Thyroid gland (tissue), 4 donors: ENCODE results near the gene KCNH4. TPM values are rescaled to one million over a fixed set of nuclear protein-coding genes. Genes with fewer than 3 reads are reported as not detected.

Experiments used
- DNase-seq, 2 donors: peaks; one replicate each; pipeline ENCODE4 v3.0.0-alpha.2; 2019
- H3K27ac ChIP-seq, 3 donors: fragments of 200-600 bp; sonication (generic); 1 replicate in 2 of 3; 2 replicates in 1 of 3; pipeline ENCODE4 v1.5.1; 2016 to 2019; ENCODE audit warnings: mild to moderate bottlenecking in 1 of 3, moderate library complexity in 1 of 3
- H3K27me3 ChIP-seq: fragments of 200-600 bp; sonication (generic); one replicate; pipeline ENCODE4 v1.5.1; 2019
- H3K36me3 ChIP-seq, 2 donors: fragments of 200-600 bp; sonication (generic); one replicate each; pipeline ENCODE4 v1.5.1; 2016 to 2019
- H3K4me1 ChIP-seq, 2 donors: fragments of 200-600 bp; sonication (generic); one replicate each; pipeline ENCODE4 v1.5.1; 2017 to 2019
- H3K4me3 ChIP-seq, 3 donors: fragments of 200-600 bp; sonication (generic); replicated peaks in 1 of 3; 1 replicate in 2 of 3; 2 replicates in 1 of 3; pipeline ENCODE4 v1.5.1; 2016; ENCODE audit warnings: mild to moderate bottlenecking in 1 of 3
- H3K9me3 ChIP-seq: fragments of 200-600 bp; sonication (generic); one replicate; pipeline ENCODE4 v1.5.1; 2017
- POLR2A ChIP-seq, 2 donors: fragments of 450-650 bp; IDR thresholded peaks; one replicate each; pipeline ENCODE4 v1.6.1; 2017; ENCODE audit warnings: antibody characterized with exemption in 2 of 2, mild to moderate bottlenecking in 2 of 2, moderate library complexity in 1 of 2
- WGBS, 2 donors: methylation state at CpG; one replicate each; pipeline ENCODE4 v1.1.5; 2017; 5-methylcytosine and 5-hydroxymethylcytosine counted together
- intact Hi-C: fragments of 100-400 bp; cut with DNase I; formaldehyde crosslinking; loops from one replicate; pipeline ENCODE4 v1.15.1; 2023
- total RNA-seq, 4 donors: library from RNA; depleted of rRNA; stranded (reverse); fragments of >200 nt; gene quantifications; one replicate each; pipeline ENCODE4 v1.2.3, GENCODE V29; 2016
- TF ChIP-seq, protein P1 (sequence below), 6 experiments: fragments of 200-600 bp in 3 of 6; fragments of 450-650 bp in 3 of 6; sonication (generic) in 3 of 6; IDR thresholded peaks; one replicate each; pipeline ENCODE4 v1.5.1; 2016 to 2019; ENCODE audit warnings: antibody characterized with exemption in 6 of 6, mild to moderate bottlenecking in 2 of 6, inconsistent platforms in 1 of 6, moderate library complexity in 1 of 6

Gene KCNH4
- total RNA-seq, 4 donors from 2014 or later: not detected

DNA sequence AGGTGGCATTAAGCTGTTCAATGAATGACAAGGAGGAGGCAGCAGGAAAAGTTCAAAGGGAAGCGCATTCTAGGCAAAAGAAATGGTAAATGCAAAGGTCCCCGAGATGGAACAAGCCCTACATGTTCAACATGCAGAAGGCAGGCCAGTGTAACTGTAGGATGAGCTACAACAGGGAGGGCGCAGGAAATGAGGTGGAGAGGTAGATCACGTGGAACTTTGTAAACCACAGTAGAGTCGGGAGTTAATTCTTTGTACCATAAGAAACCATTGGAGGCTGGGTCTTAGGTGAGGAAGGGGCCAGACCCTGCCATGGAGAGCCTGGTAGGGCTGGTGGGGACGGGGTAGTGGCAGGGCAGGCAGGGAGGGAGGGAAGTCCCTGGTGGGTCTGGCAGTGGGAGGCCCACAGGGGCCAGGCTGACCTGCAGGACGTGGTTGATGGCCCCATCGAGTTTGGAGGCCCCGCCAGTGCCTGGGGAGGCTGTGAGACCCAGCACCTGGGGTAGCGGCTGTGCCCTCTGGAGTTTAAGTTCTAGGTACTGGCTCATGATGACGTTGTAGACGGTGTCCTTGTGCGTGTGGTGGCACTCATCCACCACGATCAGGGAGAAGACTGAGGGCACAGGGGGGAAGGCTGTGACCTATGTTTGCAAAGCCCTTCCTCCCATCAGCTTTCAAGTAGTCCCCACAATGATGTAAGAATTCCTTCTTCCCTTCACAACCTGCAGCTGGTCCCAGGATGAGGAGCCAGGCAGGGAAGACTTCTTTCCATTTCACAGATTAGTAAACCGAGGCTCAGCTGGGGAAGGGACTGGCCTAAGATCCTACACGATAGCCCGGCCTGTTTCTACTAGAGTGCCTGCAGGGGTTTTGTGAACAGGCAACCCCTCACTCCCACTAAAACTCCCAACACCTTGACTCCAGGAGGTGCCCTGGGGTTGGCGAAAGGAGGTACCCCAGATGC, 70.4 kb downstream of the KCNH4 start:
- H3K27me3 ChIP-seq: no peaks in the 10 kb centered on the region
- no peak for TF ChIP-seq POLR2A (IDR thresholded peaks at IDR 0.05)
- TF ChIP-seq, protein P1, sequence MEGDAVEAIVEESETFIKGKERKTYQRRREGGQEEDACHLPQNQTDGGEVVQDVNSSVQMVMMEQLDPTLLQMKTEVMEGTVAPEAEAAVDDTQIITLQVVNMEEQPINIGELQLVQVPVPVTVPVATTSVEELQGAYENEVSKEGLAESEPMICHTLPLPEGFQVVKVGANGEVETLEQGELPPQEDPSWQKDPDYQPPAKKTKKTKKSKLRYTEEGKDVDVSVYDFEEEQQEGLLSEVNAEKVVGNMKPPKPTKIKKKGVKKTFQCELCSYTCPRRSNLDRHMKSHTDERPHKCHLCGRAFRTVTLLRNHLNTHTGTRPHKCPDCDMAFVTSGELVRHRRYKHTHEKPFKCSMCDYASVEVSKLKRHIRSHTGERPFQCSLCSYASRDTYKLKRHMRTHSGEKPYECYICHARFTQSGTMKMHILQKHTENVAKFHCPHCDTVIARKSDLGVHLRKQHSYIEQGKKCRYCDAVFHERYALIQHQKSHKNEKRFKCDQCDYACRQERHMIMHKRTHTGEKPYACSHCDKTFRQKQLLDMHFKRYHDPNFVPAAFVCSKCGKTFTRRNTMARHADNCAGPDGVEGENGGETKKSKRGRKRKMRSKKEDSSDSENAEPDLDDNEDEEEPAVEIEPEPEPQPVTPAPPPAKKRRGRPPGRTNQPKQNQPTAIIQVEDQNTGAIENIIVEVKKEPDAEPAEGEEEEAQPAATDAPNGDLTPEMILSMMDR (IDR thresholded peaks at IDR 0.05): no peak
- H3K27ac ChIP-seq: no peak overlapping the region
- 90 to 93% methylated on average over 16 to 18 of the region's 18 CpGs for WGBS, 2 donors
- H3K4me1 ChIP-seq: peaks cover 13 to 21% of the 10 kb centered on the region in 2 donors
- H3K4me3 ChIP-seq: no peak overlapping the region
- intact Hi-C loops: no loop called here
- H3K9me3 ChIP-seq: no peaks in the 10 kb centered on the region
- no peak for DNase-seq
- H3K36me3 ChIP-seq: no peaks in the 10 kb centered on the region

DNA sequence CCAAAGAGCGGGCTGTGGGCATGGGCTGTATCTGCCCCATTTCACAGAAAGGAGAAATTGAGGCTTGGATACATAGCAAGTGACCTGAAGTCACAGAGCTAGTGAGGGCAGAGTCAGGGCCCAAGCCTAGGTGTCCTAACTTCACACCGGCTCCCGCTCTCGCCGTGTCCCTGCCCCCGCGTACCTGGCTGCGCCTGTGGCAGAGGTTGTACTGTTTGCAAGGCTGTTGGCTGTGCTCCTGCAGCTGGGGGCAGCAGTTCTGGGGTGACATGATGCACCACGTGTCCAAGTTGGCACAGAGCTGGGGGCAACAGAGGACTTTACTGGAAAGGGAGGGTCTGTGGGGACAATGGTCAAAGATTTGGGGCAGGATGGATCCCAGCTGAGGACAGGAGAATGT, 71.9 kb downstream of the KCNH4 start:
- Histone ChIP-seq H3K36me3 (no peaks in the 10 kb centered on the region), H3K4me3 (no peak overlapping the region), H3K9me3 (no peaks in the 10 kb centered on the region), H3K27ac (no peak overlapping the region), H3K4me1 (peaks cover 13 to 21% of the 10 kb centered on the region in 2 donors), H3K27me3 (no peaks in the 10 kb centered on the region)
- TF ChIP-seq, protein P1 (IDR thresholded peaks at IDR 0.05): no peak
- no peak for TF ChIP-seq POLR2A (IDR thresholded peaks at IDR 0.05)
- WGBS, 2 donors: 90 to 96% methylated on average over 5 to 9 of the region's 9 CpGs
- intact Hi-C loops: no loop called here
- DNase-seq: no peak

DNA sequence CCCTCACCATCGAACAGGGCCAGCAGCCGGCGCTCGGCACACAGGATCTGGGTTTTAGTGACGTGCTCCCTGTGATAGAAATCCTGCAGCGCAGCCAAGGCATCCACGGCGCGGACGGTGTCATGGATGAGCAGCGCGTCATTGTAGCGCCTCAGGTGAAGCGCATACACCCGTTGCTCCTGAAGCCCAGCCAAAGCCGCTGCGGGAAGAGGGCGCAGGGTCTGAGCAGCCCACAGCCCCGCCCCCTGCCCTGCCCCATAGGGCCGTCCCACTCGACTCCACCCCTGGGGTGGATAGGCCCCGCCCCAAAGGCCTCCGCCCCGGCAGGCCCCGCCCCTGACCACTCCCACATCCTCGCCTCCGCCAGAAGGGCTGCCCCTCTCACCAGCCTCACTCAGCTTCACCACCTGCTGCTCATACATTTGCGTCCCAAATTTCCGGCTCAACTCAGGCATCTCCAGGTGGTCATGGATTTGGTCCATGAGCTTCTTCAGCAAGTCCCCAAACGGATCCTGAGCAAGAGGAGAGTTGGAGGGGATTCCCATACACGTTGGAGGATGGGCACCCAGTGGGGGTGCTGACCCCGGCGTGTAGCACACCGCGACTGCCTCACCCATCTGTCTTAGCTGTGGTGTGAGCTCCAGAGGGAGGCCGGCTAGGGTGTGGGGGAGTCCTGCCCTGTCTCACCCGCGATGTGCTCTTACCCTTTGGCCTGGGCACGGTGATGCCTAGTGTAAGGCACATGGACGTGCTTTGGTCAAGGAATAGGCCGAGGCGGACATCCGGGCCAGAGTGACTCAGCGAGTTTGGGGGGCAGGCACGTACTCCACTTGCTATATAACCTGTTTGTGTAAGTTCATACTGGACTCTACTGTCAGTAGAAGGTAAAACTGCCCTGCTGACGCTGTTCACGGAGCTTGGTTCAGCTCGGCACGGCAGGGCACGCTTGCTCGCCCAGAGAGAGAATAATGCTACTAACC, 73.1 kb downstream of the KCNH4 start:
- Histone ChIP-seq H3K36me3 (no peaks in the 10 kb centered on the region), H3K27ac (no peak overlapping the region), H3K9me3 (no peaks in the 10 kb centered on the region), H3K4me1 (peaks cover 11 to 16% of the 10 kb centered on the region in 2 donors), H3K27me3 (no peaks in the 10 kb centered on the region), H3K4me3 (no peak overlapping the region)
- peak; percentile 72 to 74 for DNase-seq
- no peak for TF ChIP-seq POLR2A (IDR thresholded peaks at IDR 0.05)
- TF ChIP-seq, protein P1 (IDR thresholded peaks at IDR 0.05): no peak
- intact Hi-C loops: no loop called here
- 48 to 56% methylated on average over 42 to 43 of the region's 51 CpGs for WGBS, 2 donors

DNA sequence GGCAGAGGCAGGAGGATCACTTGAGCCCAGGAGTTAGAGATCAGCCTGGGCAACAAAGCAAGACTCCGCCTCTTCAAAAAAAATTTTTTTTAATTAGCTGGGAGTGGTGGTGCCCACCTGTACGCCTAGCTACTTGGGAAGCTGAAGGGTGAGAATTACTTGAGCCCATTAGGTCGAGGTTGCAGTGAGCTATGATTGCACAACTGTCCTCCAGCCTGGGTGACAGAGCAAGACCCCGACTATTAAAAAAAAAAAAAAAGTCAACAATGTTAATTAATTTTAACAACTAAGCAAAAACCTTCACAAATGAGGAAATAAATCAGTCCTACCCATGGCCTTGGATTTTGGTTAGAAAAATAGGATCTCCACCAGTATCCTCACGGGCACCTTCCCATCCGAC, 73.8 kb downstream of the KCNH4 start:
- peaks cover 8 to 12% of the 10 kb centered on the region in 2 donors for H3K4me1 ChIP-seq
- TF ChIP-seq POLR2A (IDR thresholded peaks at IDR 0.05): no peak
- TF ChIP-seq, protein P1 (IDR thresholded peaks at IDR 0.05): no peak
- H3K27me3 ChIP-seq: no peaks in the 10 kb centered on the region
- H3K9me3 ChIP-seq: no peaks in the 10 kb centered on the region
- WGBS, 2 donors: 71% methylated on average over 6 of the region's 6 CpGs
- H3K4me3 ChIP-seq: no peak overlapping the region
- no peaks in the 10 kb centered on the region for H3K36me3 ChIP-seq
- no peak overlapping the region for H3K27ac ChIP-seq
- intact Hi-C loops: no loop called here
- DNase-seq: no peak

Other genes with a start within 250 kb of the KCNH4 start
- 10 to 100 TPM; 41.8 to 65.2 (median 53.8) TPM for gene CNP, start 214.3 kb downstream of the KCNH4 start, total RNA-seq
- 10 to 100 TPM; 62.6 to 84.0 (median 65.6) TPM for gene DNAJC7, start 163.7 kb downstream of the KCNH4 start, total RNA-seq
- gene NKIRAS2, start 161.1 kb downstream of the KCNH4 start, total RNA-seq: 10 to 100 TPM; 23.6 to 34.6 (median 26.6) TPM
- gene C17orf113, start 130.5 kb downstream of the KCNH4 start, total RNA-seq: 1 to 10 TPM; 1.2 to 3.7 (median 2.1) TPM
- under 1 TPM in 2 of 4 donors, not detected in 2; 0.22 to 0.54 TPM for gene ZNF385C, start 82.7 kb downstream of the KCNH4 start, total RNA-seq
- 10 to 100 TPM in 2 of 4 donors, 1 to 10 TPM in 2; 6.4 to 12.9 (median 9.7) TPM for gene DHX58, start 68.4 kb downstream of the KCNH4 start, total RNA-seq
- gene KAT2A, start 59.8 kb downstream of the KCNH4 start, total RNA-seq: 10 to 100 TPM; 14.2 to 37.9 (median 23.3) TPM
- gene HSPB9, start 58.3 kb downstream of the KCNH4 start, total RNA-seq: under 1 TPM in 1 of 4 donors, not detected in 3; 0.33 TPM
- gene RAB5C, start 26.2 kb downstream of the KCNH4 start, total RNA-seq: 100 to 1,000 TPM; 116 to 208 (median 147) TPM
- gene HCRT, start 4.3 kb upstream of the KCNH4 start, total RNA-seq: not detected
- gene GHDC, start 13.4 kb upstream of the KCNH4 start, total RNA-seq: 100 to 1,000 TPM in 2 of 4 donors, 10 to 100 TPM in 2; 48.4 to 254 (median 95.9) TPM
- 10 to 100 TPM; 57.6 to 72.6 (median 63.3) TPM for gene STAT5B, start 95.2 kb upstream of the KCNH4 start, total RNA-seq
- gene STAT5A, start 107.4 kb upstream of the KCNH4 start, total RNA-seq: 10 to 100 TPM; 31.9 to 46.1 (median 34.0) TPM
- 100 to 1,000 TPM; 147 to 292 (median 206) TPM for gene STAT3, start 207.3 kb upstream of the KCNH4 start, total RNA-seq
- gene CAVIN1, start 242.1 kb upstream of the KCNH4 start, total RNA-seq: 100 to 1,000 TPM; 173 to 199 (median 187) TPM